Cardiac ventricle fibroblast (primary cell): ENCODE data around the gene OR2L2. TPM values are rescaled to one million over a fixed set of nuclear protein-coding genes. Genes with fewer than 3 reads are reported as not detected.

Source experiments
- total RNA-seq: library from RNA; depleted of rRNA; stranded (reverse); fragments of >200 nt; gene quantifications from 2 replicates; pipeline ENCODE4 v1.2.3, GENCODE V29; 2015

Gene OR2L2
- total RNA-seq = not detected in 2 replicates

DNA sequence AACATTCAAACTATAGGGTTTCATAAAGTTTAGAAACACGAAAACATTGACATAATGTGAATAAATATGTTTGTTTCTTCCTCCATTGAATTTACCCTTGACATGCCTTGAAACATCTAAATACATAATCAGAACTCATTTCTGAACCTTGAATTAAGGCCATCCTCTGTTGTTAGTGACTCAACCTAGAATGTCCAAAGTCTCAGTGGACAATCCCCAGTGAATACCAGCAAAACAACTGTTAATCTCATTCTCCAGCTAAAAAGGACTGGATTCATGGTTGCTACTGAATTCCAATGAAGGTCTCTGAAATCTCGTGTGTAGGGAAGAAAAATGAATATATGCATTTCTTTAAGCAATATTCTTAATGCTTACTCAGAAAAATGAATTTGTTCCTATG lies at the start of gene OR2L2:
Gene OR2L2 (plus strand): TSS at position 301 of the 400 bp plus-strand sequence. CDS start 8,198 bp downstream, outside the sequence.

GRCh38 chr1:248013229-248013710 lies 16.6 kb upstream of the OR2L2 start, which contains the start of gene OR2L5:
Gene OR2L5 (plus strand): TSS chr1:248013660. CDS start chr1:248021948, 8,288 bp downstream.

GRCh38 chr1:248046536-248046935 lies 16.7 kb downstream of the OR2L2 start, which contains the start of gene OR2L3:
Gene OR2L3 (plus strand): TSS chr1:248046836. CDS start chr1:248060682, 13,846 bp downstream.

Other genes starting within 250 kb of the OR2L2 start
- gene OR14A16, start 206.0 kb upstream of the OR2L2 start, total RNA-seq = not detected in 2 replicates
- gene OR11L1, start 188.2 kb upstream of the OR2L2 start, total RNA-seq = not detected in 2 replicates
- not detected in 2 replicates for gene TRIM58, start 172.9 kb upstream of the OR2L2 start, total RNA-seq
- not detected in 2 replicates for gene OR2W3, start 134.5 kb upstream of the OR2L2 start, total RNA-seq
- not detected in 2 replicates for gene OR2T8, start 109.8 kb upstream of the OR2L2 start, total RNA-seq
- gene OR2AJ1, start 105.2 kb upstream of the OR2L2 start, total RNA-seq = not detected in 2 replicates
- not detected in 2 replicates for gene OR2L8, start 81.2 kb upstream of the OR2L2 start, total RNA-seq
- gene OR2AK2, start 64.8 kb upstream of the OR2L2 start, total RNA-seq = not detected in 2 replicates
- not detected in 2 replicates for gene OR2L5, start 16.4 kb upstream of the OR2L2 start, total RNA-seq
- not detected in 2 replicates for gene OR2L3, start 16.8 kb downstream of the OR2L2 start, total RNA-seq
- gene OR2L13, start 65.1 kb downstream of the OR2L2 start, total RNA-seq = not detected in 2 replicates
- not detected in 2 replicates for gene OR2M5, start 115.1 kb downstream of the OR2L2 start, total RNA-seq
- gene OR2M2, start 144.8 kb downstream of the OR2L2 start, total RNA-seq = not detected in 2 replicates
- gene OR2M3, start 167.2 kb downstream of the OR2L2 start, total RNA-seq = not detected in 2 replicates
- gene OR2M4, start 201.3 kb downstream of the OR2L2 start, total RNA-seq = not detected in 2 replicates
- gene OR2T33, start 247.9 kb downstream of the OR2L2 start, total RNA-seq = not detected in 2 replicates